ENCODE results near the gene TXNRD2.
A peak's percentile ranks its signal among the peaks of the same experiment; 100 is the strongest.

TXNRD2 gene

DNA sequence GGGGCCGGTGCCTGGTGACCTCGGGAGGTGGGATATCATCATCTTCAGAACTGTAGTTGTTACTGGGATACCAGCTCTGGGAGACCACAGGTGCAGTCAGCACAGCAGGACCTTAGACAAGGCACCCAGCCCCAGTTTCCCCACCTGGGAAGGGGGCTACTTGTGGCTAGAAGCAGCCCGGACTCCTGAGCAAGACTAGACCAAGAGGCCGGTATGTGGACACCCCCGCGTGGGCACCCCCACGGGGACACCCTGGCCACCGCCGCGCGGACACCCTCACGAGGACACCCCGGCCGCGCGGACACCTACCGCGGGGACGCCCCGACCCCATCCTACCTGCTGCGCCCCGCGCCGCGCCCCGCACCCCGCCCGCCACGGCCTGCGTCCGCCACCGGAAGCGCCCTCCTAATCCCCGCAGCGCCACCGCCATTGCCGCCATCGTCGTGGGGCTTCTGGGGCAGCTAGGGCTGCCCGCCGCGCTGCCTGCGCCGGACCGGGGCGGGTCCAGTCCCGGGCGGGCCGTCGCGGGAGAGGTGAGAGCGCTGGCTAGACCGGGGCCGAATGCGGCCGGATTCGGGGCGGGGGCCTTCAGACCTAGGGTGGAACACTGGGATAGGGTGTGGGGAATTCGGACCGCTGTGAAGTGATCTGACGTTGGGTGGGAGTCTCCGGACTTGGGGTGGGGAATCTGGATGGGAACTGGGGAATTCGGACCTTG lies at the start of gene TXNRD2, which contains the start of gene COMT:
Gene TXNRD2 (minus strand): TSS at position 454 of the 718 bp plus-strand sequence. CDS start 15 bp downstream, at position 439.
Gene COMT (plus strand): TSS at position 408 of the 718 bp plus-strand sequence. CDS start 20,755 bp downstream, outside the sequence.
- peak; percentile 26 for DNase-seq

DNA sequence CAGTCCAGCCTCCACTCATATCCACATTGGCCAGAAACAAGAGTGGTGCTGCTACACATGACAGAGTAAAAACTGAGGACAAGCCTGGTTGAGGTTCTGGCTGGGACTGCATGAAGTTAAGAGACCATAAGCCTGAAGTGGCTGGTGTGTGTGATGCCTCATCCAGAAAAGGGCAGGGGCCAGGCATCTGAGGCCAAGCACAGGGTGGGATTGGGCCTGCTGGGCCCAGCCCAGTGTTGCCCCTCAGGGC lies 49.7 kb upstream of the TXNRD2 start:
- DNase-seq: no peak

DNA sequence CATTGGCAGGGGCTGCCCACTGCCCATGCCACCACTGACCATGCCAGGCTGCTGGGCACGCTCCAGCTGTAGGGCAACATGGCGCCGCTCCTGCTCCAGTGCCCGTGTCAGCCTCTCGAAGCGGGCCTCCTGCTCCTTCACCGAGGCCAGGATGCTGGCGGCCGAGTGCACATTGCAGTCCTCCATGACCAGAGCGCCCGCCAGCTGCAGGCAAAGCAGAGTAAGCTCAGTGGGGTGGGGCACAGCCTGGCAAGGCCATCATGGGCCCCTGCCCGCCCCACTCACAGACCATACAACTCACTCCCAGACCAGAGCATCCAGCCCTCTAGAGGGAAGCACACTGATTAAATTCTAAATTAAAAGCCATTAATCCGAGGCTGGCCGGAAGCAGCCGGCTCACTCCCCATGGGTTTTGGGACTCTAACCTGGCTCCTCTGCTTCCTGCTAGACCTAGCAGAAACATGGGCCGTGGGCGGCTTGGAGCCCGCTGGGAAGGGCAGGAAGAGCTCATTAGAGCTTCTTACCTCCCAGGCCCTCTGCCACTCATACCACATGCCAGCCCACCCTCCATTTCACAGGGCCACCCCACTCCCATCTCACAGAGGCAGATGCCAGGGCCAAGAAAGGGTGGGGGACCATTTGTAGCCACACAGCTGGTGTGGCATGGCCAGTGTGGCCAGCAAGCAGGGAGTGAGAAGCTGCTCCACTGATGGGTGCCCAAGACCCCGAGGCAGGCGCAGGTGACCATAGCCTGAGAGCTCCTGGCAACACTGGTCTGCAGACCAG lies 49.2 kb upstream of the TXNRD2 start:
- no peak for DNase-seq

DNA sequence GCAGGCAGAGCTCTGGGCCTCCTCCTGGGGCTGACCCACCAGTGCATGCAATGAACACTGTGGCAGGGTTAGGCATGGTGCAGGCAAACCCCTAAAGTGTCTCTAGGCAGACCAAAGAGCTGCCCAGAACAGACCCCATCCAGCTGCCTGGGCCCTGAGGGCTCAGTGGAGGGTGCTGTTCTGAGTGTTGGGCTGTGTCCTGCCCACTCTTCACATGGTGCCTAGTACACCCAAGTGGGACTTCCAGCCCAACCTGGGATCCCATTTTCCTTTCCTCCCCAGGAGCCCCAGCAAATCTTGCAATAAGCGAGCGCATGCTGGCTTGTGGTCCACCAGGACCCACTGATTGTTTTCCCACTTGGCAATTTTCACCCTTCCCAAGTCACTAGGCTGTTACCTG lies 48.6 kb upstream of the TXNRD2 start:
- DNase-seq: no peak

DNA sequence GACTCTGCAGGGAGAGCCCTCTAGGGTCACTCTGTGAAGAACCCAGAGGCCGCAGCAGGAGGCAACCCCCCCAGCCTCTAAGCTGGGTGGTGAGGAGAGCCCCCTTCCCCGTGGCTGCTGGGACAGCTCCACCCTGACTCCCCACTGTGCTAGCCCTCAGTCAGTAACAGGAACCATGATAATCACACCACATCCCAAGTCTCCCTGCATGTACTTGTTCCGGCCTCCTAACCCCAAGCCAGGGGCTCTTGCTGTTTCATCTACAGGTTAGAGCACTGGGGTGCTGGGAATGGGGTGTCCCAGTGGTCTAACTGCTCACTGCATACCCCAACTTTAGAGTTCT lies 48.1 kb upstream of the TXNRD2 start:
- DNase-seq: no peak

DNA sequence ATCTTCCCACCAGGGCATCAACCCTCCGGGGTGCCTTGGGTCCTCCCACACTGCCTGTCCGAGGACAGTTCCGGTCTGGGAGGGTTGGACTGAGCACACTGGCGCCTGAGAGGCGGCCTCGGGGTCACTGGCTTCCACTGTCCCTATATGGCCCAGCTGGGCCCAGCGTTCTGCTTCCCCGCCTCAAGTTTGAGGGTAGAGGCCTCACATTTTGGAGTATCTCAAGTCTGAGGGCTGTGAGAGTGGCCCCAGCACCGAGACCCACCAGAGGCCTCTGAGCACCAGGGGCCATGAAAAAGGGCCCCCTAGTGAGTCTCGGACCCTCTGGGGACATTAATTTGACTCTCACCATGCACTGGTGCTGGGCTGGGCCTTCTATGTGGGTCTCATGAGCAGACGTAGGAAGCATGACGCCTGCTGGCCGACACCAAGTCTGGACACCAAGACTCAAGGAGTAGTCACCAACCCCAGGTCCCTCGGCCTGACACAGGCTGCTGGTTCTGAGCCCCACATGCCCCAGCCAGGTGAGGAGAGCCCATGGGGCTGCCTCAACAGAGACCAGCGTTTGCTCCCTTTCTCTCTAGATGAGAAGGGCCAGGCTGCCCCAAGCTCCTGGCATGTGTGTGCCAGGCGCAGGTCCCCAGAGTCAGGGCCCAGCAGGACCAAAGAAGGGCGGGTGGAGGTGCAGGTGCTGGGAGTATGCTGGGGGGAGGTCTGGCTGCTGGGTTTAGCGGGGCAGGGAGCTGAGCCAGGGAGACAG lies 47.5 kb upstream of the TXNRD2 start:
- no peak for DNase-seq

DNA sequence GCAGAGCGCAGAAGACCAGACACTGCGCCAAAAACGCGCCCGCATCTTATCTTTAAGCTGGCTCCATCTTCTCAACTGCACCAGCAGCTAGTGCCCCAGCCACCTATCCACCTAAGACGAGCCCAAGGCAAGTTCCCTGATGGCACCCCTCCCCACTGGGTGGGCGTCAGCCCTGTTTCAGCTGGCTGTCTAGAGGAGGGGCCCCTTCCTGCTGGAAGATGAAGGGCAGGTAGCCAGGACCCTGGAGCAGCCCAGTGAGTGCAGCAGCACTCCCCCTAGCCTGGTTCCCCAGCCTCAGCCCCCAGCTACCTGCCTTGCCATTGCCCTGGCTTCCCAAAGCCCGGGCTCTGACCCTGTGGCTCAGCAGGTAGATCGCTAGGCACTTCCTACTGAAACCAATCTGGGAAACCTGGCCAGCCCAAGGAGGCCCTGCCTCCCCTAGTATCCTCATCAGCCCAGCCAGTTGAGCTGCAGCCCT lies 46.8 kb upstream of the TXNRD2 start:
- no peak for DNase-seq

DNA sequence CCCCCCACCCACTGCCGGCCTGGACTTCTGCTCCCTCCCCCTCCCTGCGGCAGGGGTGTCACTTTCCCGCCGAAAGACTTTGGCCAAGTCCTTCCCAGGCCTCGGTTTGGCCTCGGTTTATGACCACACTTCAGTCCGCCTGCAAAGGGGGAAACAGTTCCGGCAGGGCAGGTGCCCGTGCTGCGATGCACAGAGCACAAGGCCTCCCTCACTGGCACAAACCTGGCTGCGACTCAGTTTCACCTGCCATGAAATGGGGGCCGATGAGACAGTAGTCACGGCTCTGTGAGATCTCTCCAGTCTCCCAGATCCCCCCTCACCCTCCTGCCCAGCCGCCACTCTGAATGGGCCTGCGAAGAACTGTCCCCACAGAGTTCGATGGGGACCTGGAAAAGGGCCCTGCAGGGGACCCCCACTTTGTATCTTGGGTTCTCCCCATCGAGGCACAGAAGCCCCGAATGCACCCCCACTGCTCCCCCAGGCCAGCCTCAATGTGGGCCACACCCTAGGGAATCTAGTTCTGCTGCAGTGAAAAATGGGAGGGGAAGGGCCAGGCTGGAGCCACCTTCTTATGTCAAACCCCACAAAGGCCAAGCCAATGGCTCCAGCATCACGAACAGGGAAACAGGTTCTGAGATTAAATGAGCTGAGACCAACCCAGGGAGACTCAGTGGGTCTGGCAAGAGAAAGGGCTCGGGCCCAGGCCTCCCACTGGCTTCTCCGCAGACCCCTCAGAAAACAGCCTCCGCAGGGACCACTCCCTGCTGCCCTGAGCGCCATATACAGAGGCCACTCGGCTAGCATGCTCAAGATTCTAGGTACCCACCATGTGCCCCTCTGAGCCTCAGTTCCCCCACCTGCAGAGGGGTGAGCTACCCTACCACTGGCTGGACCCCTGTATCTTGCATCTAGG lies 46.0 kb upstream of the TXNRD2 start:
- DNase-seq: no peak

DNA sequence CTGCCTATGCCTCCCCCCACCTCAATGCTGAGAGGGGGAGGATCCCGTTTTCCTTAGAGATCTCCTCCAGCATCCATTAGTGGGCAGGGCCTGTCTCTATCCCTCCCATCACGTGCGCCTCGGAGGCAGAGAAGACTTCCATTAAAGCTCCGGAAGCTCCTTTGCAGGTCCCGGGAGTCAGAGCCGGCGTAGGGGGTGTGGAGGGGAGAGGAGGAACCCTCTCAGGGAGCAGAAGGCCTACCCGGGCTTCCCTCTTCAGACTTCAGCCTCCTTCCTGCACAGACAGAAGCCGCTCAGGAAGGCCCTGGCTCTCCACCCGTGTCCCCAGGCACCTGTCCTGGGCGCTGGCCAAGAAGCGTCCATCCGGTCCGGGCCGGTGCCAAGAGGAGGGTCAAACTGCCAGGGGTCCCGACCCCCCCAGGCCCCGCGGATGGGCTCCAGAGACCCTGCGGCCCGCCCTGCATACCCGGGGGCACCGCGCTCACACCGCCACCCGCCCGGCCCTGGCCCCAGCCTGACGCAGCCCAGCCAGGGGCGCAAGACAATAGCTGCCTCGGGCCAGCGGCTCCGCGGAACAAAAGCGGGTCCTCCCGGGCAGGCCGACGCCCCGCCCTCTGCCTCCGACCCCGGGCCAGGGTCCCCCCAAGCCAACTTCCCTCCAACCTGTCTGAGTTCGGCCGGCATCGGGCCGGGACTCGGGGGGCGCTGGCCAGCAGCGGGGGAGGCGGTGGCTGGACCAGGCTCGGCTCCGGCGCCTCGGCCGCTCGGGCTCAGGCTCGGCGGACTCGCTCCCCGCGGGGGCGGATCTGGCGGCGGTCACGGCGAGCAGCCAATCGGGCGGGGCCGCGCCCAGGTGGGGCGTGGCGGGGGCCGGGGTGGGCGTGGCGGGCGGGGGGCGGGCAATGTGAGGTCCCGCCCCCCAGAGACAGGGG lies 45.1 kb upstream of the TXNRD2 start:
- DNase-seq: peak; percentile 79

DNA sequence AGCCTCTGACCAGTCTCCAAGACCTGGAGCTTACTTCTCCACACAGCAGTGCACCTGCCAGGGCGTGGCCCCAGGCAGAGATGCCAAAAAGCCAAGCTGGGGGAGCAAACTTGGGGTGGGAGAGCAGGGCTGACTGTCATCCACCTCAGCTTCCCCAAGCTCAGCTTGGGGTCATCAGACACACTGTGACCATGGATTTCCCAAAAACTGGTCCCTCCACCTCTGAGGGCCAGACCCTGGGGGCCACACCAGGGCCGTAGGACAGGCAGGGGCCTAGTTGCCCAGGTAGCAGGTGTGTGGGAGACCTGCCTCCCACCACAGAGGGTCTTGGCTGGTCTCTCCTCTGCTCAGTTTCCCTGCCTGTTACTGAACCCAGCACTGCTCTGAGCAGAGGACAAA lies 44.4 kb upstream of the TXNRD2 start:
- DNase-seq: no peak

DNA sequence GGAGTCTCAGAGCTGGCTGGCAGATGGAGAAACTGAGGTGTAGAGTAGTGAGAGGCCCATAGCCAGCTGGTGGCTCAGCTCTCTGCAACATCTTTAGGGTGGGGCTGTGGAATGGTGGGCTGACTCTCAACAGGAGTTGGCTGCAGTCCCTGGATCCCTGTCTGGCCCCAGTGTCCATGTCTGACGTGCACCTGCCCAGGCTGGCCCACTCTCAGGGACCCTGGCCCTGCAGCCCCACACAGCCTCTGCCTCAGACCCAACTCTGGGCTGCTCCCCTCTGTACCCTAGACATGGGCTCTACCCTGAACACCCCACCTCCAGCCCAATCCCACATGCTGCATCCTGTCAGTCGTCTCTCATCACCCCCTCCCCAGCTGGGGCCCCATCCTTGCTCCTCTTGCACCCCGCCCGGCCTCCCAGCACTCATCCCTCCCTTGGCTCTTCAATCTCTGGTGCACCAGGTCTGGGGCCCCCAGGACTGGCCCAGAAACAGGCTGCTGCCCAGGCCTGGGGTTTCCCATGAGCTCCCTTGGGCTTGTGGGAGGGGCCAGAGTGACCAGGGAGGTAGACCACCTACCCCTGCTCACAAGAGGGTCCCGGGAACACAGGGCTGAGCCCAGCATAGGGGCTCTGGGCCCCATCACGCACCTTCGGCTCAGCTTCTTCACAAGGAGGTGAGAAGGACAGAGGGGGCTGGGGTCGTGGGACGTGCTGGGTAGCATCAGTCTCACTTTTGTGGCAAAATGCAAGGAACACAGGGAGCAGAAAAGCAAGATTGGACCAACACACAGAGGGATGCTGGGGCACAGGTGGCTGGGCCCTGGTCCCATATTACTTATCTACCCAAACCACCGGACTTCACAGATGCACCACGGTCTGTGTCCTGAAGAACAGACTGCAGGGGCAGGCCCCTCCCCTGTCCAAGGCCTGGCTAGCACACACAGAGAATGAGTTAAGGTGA lies 43.5 kb upstream of the TXNRD2 start:
- no peak for DNase-seq

DNA sequence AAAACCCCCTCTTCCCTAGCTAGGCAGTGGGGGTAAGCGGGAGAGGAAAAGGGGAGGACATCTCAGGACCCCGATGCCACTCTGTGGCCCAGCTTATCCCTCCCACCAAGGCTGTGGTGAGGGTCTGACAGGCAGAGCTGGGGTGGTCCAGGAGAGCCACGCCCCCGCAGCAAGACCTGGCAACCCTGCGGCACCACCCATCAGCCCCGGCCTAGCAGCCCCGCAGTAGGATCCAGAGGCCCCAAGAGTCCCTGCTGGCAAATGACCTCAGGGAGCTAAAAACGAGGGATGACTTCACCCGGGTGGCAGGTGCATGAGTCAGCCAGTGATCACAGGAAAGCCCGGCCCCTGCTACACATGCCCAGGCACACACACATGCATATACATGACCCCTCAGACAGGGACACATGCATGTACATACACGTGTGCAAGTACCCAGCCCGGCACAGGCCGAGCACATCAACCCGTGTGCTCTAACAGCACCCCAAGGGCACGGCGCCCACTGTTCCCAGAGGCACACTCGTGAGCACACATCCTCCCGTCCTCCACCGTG lies 42.7 kb upstream of the TXNRD2 start:
- DNase-seq: no peak

DNA sequence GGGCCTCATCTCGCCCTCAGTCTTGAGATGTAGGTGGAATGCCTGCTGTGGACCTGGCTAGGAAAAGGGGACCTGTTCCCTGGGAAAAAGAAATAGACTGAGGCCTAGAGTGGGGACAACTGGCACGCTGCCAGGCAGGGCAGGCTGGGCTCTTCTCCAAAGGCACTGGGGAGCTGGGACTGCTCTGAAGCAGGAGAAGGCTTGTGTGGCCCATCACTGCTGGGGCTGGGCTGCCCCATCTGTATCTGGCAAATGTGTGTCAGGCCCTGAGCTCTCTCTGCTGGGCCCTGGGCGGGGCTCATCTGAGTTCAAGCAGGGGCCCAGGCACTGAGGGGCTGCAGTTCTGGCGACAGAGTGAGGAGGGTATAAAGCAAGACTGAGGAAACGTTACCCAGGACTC lies 42.1 kb upstream of the TXNRD2 start:
- no peak for DNase-seq

DNA sequence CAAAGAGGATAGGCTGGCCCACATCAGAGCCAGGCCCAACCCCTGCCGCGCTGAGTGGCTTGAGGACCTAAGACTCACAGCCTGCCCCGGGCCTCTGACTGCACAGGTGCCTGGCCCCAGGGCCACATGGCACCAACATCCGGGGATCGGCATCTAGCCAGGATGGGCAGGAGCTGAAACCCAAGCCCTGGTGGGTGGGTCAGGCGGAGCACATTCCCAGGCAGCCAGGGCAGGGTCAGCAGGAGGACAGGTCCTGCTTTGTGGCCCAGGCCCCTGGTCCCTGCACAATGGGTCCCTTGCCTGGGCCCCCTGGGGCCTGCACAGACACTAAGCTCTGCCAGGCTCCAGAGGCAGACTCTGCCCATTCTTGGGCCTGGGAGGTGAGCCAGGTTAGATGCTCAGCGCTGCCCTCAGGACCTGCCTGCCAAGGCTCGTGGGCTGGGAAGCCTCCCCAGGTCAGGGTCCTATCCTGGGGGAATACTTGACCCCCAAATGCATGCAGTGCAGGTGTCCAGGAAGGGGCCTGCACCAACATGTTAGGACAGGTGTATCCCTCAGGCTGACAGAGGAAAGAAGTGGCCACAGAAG lies 41.5 kb upstream of the TXNRD2 start:
- no peak for DNase-seq

DNA sequence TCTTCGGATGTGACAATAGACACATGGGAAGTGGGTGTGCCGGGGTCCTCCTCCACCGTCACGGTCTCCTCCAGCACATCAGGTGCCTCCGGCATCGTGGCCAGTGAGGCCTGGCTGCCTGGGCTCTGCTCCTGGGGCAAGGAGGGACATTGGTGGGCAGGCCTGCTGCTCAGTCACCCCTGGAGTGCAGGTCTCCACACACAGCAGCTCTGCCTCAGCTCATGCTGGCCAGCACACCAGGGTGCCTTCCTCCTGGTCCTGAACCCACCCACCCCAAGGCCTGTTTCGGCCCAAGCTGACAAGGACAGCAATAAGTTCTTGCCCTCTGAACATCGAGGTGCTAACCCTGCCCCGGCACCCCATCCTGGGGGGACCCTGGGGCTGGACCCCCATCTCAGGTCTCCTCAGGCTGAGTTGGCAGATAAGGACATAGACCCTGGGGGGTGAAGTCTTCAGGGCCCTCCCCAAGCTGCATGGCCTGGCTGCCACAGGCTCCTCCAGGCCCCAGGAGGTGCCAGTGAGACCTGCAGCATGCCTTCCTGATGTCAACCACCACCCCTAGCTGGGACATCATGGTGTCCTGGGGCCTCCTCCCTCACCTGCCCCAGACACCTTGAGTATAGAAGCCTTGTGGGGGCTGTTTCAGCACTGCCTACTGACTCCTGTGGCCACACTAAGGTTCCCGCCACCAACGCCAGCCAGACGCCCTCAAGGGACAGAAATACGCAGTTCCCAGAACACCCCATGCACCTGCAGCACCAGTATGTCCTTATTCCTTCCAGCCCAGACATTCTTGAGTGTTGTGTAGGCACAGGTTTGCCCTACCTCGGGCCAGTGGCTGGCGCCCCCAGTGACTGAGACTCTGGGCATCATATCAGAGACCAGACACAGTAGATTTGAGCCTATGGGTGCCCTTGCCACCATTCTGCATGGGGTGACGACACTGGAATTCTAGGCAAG lies 40.6 kb upstream of the TXNRD2 start:
- no peak for DNase-seq

DNA sequence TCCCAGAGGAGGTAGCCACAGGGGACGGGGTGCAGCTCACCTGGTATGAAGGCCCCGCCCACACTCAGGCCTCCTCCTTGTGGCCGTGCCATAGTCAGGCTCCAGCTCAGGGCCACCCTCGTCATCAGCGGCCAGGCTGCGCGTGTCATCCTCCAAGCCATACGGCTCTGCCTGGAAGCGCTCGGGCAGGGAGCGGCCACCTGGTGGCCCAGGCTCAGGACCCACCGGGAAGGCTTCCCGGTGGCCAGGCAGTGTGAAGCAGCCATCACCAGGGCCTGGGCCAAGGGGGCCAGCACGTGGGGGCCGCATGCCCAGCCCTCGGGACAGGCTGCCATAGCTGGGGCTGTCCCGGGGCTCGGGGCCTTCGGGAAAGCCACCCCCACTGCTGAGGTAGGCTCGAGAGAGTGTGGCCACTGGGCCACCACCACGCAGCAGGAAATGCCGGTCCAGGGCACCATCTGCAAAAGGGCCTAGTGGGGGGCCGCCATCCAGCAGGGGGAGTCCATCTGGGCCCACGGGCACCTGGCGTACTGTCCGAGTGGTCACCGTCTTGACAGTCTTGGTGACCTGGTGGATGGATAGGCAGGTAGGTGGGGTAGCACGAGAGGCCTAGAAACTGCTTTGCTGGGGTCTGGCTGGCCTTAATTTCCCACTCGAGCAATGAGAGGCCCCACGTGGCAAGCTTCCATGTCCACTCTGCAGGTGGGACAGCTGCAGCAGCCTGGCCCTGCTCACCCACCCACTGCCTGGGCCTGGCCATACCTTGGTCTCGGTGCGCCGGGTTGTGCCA lies 39.7 kb upstream of the TXNRD2 start:
- no peak for DNase-seq

DNA sequence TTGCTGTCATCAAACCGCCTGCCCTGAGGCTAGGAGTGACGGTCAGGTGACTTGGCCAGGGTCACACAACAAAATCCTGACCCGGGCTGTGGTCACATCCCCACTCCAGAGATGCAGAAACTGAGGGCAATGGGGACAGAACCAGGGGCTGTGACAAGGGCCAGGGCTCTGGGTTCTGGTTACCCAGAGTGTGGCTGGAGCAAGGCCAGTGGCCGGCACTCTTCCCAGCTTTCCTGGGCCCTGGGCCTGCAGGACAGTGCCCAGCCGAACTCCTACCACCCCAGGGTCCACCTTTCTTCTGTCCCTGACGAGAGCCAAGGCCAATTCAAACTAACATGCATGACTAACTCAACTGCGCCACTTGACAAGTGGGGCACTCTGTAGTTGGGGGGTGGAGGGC lies 39.1 kb upstream of the TXNRD2 start:
- DNase-seq: no peak
